GM21390 (cell line): ENCODE results near the gene HK2.
"Not testable (repeated sequence)": the region's sequence is repeated elsewhere in the genome, so short reads cannot be mapped to it uniquely, and the experiment has no call there.

ENCODE experiments used
- ATAC-seq: cut with Tn5 transposase; IDR thresholded peaks from one replicate; pipeline ENCODE4 v1.9.1; 2021; ENCODE audit not compliant: unreplicated experiment

The HK2 gene

DNA sequence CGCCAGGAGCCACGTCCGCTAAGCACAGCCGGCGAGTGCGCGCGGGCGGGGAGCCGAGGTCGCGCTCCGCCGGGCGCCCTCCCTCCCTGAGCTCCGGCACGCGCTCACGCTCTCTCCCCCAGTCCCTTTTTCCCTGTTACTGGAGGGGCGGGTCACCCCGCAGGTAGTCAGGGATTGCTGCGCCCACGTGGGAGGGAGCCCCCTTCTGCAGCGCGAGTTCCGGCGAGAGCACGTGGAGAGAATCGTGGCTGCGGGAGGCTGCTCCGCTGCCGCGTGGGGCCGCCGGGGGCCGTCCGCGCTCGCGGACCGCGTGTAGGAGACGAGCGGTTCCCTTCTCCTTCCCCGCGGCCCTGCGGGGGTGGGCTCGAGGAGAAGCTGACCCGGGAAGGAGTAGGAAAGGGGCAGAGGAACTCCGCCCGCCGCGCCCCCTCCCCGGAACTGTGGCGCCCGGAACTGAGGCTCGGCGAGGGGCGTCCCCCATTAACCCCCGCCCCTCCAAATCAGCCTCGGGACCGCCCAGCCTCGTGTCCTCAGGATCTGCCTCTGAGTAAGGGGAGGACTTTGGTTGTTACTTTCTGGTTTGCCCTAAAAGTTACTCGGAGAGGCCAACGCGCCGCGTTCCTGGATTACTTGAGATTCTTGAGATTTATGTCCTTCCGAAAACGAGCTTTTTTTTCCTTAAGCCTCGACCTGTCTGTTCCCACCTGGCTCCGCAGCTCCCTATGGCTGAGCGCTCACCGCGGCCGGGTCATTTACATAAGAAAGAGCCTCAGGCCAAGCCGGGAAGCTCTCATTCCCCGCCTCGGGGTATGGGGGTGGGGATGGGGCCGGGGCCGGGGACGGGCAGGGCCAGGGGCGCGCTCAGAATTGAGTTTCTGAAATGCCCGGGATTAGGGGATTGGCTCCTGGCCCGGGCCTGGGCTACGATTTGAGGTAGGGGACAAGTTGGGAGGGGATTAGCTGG is 1.1 kb downstream of the HK2 start:
- peak; percentile 54 for ATAC-seq

- ATAC-seq: peak; percentile 22
These were observed 2.1 kb downstream of the HK2 start for GRCh38 chr2:74835831-74836674.

GRCh38 chr2:74836675-74837401 is 2.9 kb downstream of the HK2 start:
- ATAC-seq: no peak

- ATAC-seq: no peak
These were observed 7.7 kb downstream of the HK2 start for GRCh38 chr2:74841641-74842040.

GRCh38 chr2:74843433-74843832 is 9.5 kb downstream of the HK2 start:
- no peak for ATAC-seq

GRCh38 chr2:74843899-74844298 is 10.0 kb downstream of the HK2 start:
- peak; percentile 88 for ATAC-seq

DNA sequence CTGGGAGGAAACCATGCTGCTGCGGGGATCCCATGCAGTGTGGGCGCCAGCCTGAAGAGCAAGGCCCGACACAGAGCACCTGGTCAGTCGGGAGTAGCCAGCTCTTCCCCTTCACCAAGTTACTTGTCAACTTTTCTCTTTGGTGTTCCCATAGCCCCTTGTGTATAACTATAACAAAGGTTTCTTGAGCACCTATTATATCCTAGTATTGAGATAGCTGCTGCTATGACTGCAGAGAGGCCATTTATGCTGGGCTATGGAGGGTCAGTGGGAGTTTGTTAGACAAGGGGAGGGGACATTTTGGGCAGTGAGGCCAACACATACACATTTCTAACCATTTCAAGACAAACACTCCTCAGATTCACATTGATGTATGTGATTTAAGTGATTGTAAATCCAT is 10.8 kb downstream of the HK2 start:
- ATAC-seq: no peak

- ATAC-seq: no peak
These were observed 11.4 kb downstream of the HK2 start for GRCh38 chr2:74845217-74845751.

DNA sequence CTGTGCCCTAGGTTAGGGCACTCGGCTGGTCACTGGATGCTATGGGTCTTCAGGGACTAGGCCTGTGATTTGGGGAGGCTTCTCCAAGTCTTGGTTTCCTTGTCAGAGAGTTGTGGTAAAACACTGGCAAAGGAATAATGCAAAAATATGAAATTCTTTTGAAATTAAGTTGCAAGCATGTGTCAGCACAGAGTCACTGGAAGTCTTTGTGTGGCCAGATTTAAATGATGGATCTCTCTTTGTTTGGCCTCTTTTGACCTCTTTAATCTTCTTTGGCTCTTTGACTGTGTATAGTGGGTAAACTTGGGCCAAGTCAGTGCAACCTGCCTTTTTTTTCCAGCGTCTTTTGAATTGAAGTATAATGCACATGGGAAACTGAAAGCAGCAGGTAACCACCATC is 12.1 kb downstream of the HK2 start:
- ATAC-seq: no peak

- ATAC-seq: no peak
These were observed 12.6 kb downstream of the HK2 start for GRCh38 chr2:74846481-74846880.

DNA sequence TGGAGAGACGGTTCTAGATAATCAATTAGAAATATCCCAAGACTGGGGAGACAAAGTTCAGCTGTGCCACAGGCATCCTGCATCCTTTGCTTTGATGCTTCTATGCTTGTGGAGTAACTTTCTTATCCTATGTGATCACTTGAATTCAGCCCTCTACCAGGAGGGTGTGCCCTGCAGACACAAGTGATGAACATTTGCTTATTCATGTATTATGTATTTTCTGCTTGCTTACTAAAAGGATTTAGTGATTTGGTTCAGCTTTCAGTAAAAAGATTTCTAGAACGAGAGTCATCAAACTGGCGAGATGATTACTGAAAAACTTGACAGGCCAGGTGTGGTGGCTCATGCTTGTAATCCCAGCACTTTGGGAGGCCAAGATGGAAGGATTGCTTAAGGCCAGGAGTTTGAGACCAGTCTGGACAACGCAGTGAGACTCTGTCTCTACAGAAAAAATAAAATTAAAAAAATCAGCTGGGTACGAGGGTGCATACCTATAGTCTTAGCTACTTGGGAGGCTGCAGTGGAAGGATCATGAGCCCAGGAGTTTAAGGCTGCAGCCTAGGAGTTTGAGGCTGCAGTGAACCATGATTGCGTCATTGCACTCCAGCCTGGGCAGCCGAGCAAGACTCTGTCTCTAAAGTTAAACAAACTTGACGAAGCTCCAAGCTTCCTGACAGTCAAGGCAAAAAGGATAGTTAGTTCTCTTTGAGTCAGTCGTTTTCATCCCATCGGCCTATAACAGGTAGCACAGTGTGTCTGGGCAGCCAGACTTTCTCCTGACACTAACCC is 13.3 kb downstream of the HK2 start:
- no peak for ATAC-seq

GRCh38 chr2:74849228-74849892 is 15.4 kb downstream of the HK2 start:
- ATAC-seq: peak; percentile 89

DNA sequence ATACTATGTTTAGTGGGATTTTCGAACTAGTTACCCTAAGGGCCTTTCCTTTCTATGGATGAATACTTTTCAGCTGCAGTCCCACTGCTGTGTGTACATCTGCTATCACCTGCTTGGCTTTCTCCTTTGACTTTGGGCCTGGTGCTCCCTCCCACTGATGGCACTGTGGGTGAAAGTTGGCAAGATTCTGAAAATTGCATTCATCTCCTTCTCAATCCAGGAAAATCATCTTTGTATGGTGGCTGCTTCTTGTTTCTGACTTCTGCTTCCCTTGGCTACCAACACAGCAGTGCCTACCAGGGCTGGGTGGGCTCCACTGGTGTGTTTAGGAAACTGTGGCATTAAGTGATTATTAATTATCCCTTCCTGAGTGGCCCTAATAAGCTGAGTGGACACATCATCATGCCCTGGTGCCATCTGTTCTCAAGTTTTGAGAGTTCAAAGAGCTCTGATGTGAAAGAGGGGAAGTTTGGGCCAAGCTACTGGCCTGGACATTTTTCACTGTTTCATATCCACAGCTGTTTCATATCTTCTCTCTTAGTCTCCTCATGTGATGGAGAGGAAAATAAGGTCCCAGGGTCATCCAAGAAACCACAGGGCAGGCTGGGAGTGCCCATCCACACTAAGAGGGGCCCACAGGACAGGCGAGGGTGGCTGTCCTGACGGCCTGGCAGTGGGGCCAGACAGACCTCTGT is 16.7 kb downstream of the HK2 start:
- ATAC-seq: no peak

GRCh38 chr2:74851191-74851566 is 17.3 kb downstream of the HK2 start:
- ATAC-seq: no peak

GRCh38 chr2:74853360-74853759 is 19.4 kb downstream of the HK2 start:
- ATAC-seq: not testable (repeated sequence)

DNA sequence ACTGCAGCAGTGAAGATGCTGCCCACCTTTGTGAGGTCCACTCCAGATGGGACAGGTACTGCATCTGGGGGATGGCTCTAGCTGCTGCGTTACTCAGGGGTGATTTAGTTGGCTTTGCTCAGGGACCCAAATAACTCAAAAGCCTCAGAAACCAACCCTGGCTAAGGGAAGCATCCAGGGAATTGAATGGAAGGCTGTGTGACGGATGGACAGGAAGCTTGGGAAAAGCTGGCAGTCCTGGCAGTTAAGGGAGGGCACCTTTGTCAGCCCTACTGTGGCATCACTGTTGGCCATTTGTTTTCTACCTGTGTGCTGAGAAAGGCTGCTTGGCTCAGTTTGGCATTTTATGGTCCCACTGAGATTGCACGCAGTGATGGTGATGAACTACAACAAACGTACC is 20.5 kb downstream of the HK2 start:
- no peak for ATAC-seq

GRCh38 chr2:74855114-74855707 is 21.3 kb downstream of the HK2 start:
- not testable (repeated sequence) for ATAC-seq

DNA sequence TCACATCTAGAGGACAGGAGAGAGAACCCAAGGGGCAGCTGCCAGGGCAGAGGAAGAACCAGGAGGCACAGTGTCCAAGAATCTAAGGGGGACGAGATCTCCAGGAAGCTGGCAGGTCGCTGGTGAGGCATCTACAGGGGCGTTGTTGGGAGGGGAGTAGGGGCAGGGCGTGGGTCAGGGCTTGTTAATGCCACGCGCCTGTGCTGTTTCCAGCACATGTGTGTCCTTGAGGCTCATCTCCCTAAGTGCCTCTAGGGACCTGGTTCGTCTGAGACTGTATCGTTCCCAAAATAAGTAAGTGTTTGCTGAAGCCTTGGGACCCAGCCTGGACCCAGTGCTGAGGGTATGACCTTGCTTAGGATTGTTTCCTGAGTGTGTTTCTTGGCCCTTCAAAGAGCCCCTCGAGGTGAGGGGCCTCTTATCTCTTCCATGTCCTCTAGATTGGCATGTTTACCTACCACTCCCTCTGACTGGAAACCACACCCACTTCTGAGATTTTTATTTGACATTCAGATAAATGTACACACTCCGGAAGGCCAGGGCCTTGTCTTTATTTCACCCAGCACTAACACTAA is 22.2 kb downstream of the HK2 start:
- ATAC-seq: no peak
